Breast epithelium (tissue), 4 donors: ENCODE results near the gene CENPP. TPM values are rescaled to one million over a fixed set of nuclear protein-coding genes. Genes with fewer than 3 reads are reported as not detected.

ENCODE experiments used
- DNase-seq, 2 donors: peaks; one replicate each; pipeline ENCODE4 v3.0.0-alpha.2; 2019; ENCODE audit warnings: low spot score in 2 of 2
- H3K27ac ChIP-seq, 2 donors: fragments of 200-600 bp; sonication (generic) in 1 of 2; one replicate each; pipeline ENCODE4 v1.5.1; 2016 to 2019; ENCODE audit warnings: mild to moderate bottlenecking in 1 of 2
- H3K27me3 ChIP-seq, 2 donors: fragments of 200-600 bp; sonication (generic) in 1 of 2; one replicate each; pipeline versions ENCODE4 v1.5.1 to v1.6.0; 2017 to 2019; ENCODE audit warnings: control low read depth in 1 of 2, mild to moderate bottlenecking in 1 of 2
- H3K36me3 ChIP-seq: fragments of 200-600 bp; one replicate; pipeline ENCODE4 v1.5.1; 2019
- H3K4me1 ChIP-seq, 2 donors: fragments of 200-600 bp; sonication (generic); one replicate each; pipeline ENCODE4 v1.5.1; 2016 to 2019; ENCODE audit warnings: control low read depth in 1 of 2
- H3K4me3 ChIP-seq, 3 donors: fragments of 200-600 bp; sonication (generic); 1 replicate in 2 of 3; 2 replicates in 1 of 3; pipeline ENCODE4 v1.5.1; 2016 to 2019; ENCODE audit warnings: mild to moderate bottlenecking in 3 of 3, moderate library complexity in 2 of 3
- H3K9me3 ChIP-seq, 2 donors: fragments of 200-600 bp; sonication (generic) in 1 of 2; one replicate each; pipeline ENCODE4 v1.5.1; 2016 to 2019; ENCODE audit warnings: control low read depth in 1 of 2
- CTCF ChIP-seq, 3 donors: fragments of 450-650 bp; IDR thresholded peaks; one replicate each; pipeline ENCODE4 v1.5.1; 2016 to 2017; ENCODE audit warnings: antibody characterized with exemption in 3 of 3, mild to moderate bottlenecking in 3 of 3, moderate library complexity in 3 of 3
- POLR2A ChIP-seq: fragments of 450-650 bp; IDR thresholded peaks from one replicate; pipeline ENCODE4 v1.6.1; 2016; ENCODE audit warnings: antibody characterized with exemption, mild to moderate bottlenecking, moderate library complexity
- POLR2AphosphoS5 ChIP-seq, 3 donors: sonication (generic); formaldehyde crosslinking; IDR thresholded peaks; one replicate each; pipeline ENCODE4 v1.6.1; 2017; ENCODE audit warnings: antibody characterized with exemption in 3 of 3
- intact Hi-C: fragments of 100-400 bp; cut with DNase I; formaldehyde crosslinking; loops from one replicate; pipeline ENCODE4 v1.15.1; 2023; ENCODE audit warnings: low total_unique reads
- total RNA-seq, 3 donors: library from RNA; depleted of rRNA; stranded (reverse); fragments of >200 nt; gene quantifications; one replicate each; pipeline ENCODE4 v1.1.0, GENCODE V29; 2016

Gene CENPP
- total RNA-seq, 3 donors from 2014 or later: 3.9 to 6.1 (median 4.5) TPM

DNA sequence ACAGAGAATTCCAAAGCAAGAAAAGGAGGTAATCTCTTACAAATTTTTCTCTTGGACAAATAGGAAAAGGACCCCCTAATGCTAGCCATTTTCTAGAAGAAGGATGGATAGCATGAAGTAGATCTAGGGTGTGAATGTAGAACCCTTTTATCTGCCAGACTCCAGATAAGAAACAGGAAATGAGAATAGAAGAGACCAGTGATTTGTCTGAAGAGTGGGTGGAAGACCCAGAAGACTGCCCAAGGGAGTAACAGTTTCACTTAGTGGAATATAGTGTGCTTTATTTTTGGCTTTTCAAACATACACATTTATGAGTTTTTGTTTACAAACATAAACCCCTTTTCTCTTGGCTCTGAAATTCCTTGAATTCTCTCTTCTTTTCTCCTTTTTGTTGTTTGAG is 185.0 kb downstream of the CENPP start:
- Histone ChIP-seq H3K27ac (no peak overlapping the region), H3K4me1 (peaks cover 0 to 4% of the 10 kb centered on the region in 2 donors), H3K27me3 (no peaks in the 10 kb centered on the region), H3K9me3 (no peaks in the 10 kb centered on the region), H3K4me3 (no peak overlapping the region), H3K36me3 (no peaks in the 10 kb centered on the region)
- TF ChIP-seq POLR2AphosphoS5 (IDR thresholded peaks at IDR 0.05) (no peak), CTCF (IDR thresholded peaks at IDR 0.05) (no peak)
- intact Hi-C loops: no loop called here
- DNase-seq: no peak

- intact Hi-C loops: no loop called here
- H3K4me1 ChIP-seq: no peaks in the 10 kb centered on the region
- H3K27ac ChIP-seq: no peak overlapping the region
- no peak overlapping the region for H3K4me3 ChIP-seq
- H3K27me3 ChIP-seq: no peaks in the 10 kb centered on the region
- H3K9me3 ChIP-seq: no peaks in the 10 kb centered on the region
- H3K36me3 ChIP-seq: no peaks in the 10 kb centered on the region
- no peak for DNase-seq
- TF ChIP-seq POLR2AphosphoS5 (IDR thresholded peaks at IDR 0.05) (no peak), POLR2A (no peak)
These were observed 186.9 kb downstream of the CENPP start for GRCh38 chr9:92512622-92513021.

GRCh38 chr9:92513349-92513748 is 187.6 kb downstream of the CENPP start:
- TF ChIP-seq POLR2A (no peak), POLR2AphosphoS5 (IDR thresholded peaks at IDR 0.05) (no peak), CTCF (IDR thresholded peaks at IDR 0.05) (no peak)
- H3K9me3 ChIP-seq: no peaks in the 10 kb centered on the region
- intact Hi-C loops: no loop called here
- DNase-seq: no peak
- no peaks in the 10 kb centered on the region for H3K36me3 ChIP-seq
- no peaks in the 10 kb centered on the region for H3K4me1 ChIP-seq
- no peak overlapping the region for H3K27ac ChIP-seq
- no peaks in the 10 kb centered on the region for H3K27me3 ChIP-seq
- no peak overlapping the region for H3K4me3 ChIP-seq

DNA sequence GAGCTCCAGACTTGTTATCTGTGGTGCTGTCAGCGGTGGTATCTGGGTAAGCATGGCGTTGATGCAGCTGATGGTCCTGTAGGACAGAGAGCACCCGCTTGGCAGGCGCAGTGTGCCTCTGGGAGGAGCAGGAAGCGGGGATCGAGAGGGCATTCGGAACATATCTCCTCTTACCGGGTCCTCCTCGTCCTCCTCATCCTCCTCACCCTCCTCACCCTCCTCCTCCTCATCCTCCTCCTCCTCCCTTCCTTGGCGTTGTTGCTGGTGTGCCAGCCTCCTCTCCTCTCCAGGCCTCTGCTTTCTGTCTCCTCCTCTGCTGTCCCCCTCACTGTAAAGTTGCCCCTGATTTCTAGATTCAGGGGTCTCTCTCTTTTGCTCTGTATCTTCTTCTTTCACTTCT is 188.9 kb downstream of the CENPP start:
- Histone ChIP-seq H3K27me3 (no peaks in the 10 kb centered on the region), H3K36me3 (no peaks in the 10 kb centered on the region), H3K4me3 (no peak overlapping the region), H3K4me1 (no peaks in the 10 kb centered on the region), H3K9me3 (no peaks in the 10 kb centered on the region), H3K27ac (no peak overlapping the region)
- no peak for DNase-seq
- TF ChIP-seq POLR2A: no peak
- no peak for TF ChIP-seq POLR2AphosphoS5 (IDR thresholded peaks at IDR 0.05)
- TF ChIP-seq CTCF (IDR thresholded peaks at IDR 0.05): no peak
- intact Hi-C loops: no loop called here

- Histone ChIP-seq H3K4me3 (no peak overlapping the region), H3K4me1 (no peaks in the 10 kb centered on the region), H3K27me3 (no peaks in the 10 kb centered on the region), H3K36me3 (no peaks in the 10 kb centered on the region), H3K9me3 (no peaks in the 10 kb centered on the region), H3K27ac (no peak overlapping the region)
- no peak for TF ChIP-seq CTCF (IDR thresholded peaks at IDR 0.05)
- no peak for TF ChIP-seq POLR2AphosphoS5 (IDR thresholded peaks at IDR 0.05)
- TF ChIP-seq POLR2A: no peak
- DNase-seq: no peak
- intact Hi-C loops: no loop called here
These were observed 190.8 kb downstream of the CENPP start for GRCh38 chr9:92516521-92516920.

GRCh38 chr9:92517046-92517445 is 191.3 kb downstream of the CENPP start:
- Histone ChIP-seq H3K4me1 (no peaks in the 10 kb centered on the region), H3K27ac (no peak overlapping the region), H3K4me3 (no peak overlapping the region), H3K36me3 (no peaks in the 10 kb centered on the region), H3K27me3 (no peaks in the 10 kb centered on the region), H3K9me3 (no peaks in the 10 kb centered on the region)
- no peak for DNase-seq
- TF ChIP-seq POLR2AphosphoS5 (IDR thresholded peaks at IDR 0.05) (no peak), CTCF (IDR thresholded peaks at IDR 0.05) (no peak), POLR2A (no peak)
- intact Hi-C loops: no loop called here
